Daoy (cell line): ENCODE data around the gene SERPINI2. TPM values are rescaled to one million over a fixed set of nuclear protein-coding genes. Genes with fewer than 3 reads are reported as not detected.
"Not testable (repeated sequence)": the region's sequence is repeated elsewhere in the genome, so short reads cannot be mapped to it uniquely, and the experiment has no call there.

Source experiments
- DNase-seq: peaks from one replicate; pipeline ENCODE4 v3.0.0-alpha.2; 2015; ENCODE audit warnings: low read depth
- total RNA-seq: library from RNA; depleted of rRNA; stranded (reverse); fragments of >200 nt; shearing (Covaris generic); gene quantifications from 2 replicates; pipeline ENCODE4 v1.2.3, GENCODE V29; 2014; rRNA removed

SERPINI2 gene
- total RNA-seq, 1 experiment from 2014 or later = not detected

DNA sequence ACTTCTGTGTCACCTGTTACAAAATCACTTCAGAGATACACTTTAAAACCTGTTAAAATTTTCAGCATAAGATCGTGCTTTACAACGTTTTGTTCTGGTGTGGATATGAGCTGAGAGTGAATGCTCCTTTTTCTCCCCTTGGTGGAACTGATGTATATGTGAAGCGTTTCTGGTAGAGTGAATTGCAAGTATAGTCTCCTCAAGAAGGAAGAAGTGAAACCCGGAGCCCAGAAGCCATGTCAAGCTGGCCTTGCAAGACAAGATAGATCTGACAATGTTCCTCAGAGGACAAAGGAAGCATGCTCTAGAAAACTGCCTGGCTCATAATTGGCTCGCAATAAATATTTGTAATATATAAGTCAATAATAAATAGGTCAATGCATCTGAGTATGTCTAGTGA, 23.6 kb downstream of the SERPINI2 start:
- DNase-seq = no peak

DNA sequence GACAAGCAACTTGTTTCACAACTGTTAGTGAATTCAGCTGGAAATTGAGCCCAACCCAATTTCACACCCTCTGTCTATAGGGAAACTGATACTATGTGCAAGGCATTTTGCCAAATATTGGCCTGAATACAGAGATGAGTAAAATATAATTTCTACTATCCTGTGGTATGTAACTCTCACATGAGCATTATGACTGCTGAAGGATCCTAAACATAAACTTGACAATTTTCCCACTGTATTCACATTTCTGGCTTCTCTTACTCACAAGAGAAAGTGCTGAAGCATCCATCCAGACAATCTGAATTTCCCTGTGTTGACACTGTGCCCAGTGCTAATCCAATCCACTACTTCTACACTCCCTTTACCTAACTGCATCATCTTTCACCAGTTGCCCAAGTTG, 28.4 kb downstream of the SERPINI2 start:
- no peak for DNase-seq

DNA sequence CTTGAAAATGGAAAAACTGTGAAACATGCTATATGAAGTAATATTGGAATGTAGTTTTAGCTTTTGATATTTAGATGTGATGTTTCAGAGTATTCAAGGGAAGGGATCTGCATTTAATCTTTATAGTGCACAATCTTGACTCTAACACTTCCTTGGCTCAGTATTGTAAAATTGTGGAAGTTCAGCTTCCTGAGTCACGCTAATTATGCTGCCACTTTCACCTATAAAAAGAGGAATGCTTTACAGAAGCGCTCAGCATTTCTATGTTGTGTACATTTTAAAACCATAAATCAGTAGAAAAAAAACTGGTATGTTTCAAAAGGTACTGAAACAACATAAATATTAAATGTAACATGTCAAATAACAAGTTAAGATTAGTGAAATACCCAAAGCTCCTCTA, 32.6 kb downstream of the SERPINI2 start:
- DNase-seq = no peak

DNA sequence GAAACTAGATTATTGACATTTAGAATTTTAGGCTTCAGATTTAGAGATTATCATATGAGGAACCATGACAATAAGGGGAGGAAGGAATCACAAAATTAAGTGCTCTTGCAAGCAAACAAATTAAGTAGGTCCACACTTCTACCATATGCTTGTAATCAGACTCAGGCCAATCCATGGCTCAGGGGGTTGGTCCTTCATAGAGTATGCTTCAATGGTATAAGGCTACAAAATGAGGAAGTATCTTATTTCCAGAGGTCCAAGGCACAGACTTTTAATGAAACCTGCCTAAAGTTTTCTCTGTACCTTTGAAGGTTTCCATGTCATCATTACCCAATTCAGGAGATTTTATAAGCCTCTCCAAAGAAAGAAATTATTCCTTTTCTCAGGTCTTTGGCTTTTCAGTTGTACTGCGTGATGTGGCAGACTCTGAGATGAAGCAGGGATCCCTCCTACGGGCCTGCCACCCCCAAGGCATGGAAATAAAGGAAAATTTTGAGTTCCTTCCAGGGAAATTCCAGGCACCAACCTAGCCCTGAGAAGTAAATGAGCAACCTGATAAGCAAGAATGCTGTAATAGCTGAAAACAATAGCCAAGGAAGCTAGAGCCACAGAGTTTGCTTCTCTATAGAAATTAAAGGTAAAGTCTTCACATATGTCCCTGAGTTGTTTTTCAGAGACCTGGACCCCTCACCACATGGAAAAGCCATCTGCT, 36.3 kb downstream of the SERPINI2 start:
- no peak for DNase-seq

- DNase-seq = not testable (repeated sequence)
These were observed 46.9 kb downstream of the SERPINI2 start for GRCh38 chr3:167426962-167427361.

GRCh38 chr3:167422396-167422795, 51.4 kb downstream of the SERPINI2 start:
- DNase-seq = not testable (repeated sequence)

GRCh38 chr3:167409611-167410010, 64.2 kb downstream of the SERPINI2 start:
- no peak for DNase-seq

DNA sequence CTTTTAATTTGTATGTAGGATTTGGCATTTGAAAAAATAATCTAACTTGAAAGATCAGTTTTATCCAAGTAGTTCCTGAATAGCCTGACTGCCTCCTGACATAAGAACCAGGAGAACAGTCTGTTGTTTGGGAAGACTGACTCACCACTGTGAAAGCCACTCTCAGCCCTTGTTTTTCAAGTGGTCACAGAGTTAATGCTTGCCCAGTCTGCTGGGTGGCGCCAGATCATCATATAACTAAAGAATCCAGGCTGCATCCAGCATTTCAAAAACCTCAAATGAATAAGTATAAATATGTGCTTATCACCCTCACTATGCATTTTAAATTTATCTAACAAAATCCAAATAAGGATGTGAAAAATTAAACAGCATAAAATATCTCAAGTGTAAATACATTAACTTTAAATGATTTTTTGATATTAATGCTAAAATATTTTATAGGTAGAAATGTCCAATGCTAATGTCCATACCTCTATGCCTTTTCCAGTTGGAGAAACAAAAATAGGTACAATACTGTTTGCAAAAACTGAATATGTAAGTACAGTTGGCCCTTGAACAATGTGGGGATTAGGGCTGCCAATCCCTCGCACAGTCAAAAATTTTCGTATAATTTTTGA, 66.9 kb downstream of the SERPINI2 start:
- DNase-seq = peak; percentile 7

- DNase-seq = no peak
These were observed 76.0 kb downstream of the SERPINI2 start for GRCh38 chr3:167397826-167398225.

DNA sequence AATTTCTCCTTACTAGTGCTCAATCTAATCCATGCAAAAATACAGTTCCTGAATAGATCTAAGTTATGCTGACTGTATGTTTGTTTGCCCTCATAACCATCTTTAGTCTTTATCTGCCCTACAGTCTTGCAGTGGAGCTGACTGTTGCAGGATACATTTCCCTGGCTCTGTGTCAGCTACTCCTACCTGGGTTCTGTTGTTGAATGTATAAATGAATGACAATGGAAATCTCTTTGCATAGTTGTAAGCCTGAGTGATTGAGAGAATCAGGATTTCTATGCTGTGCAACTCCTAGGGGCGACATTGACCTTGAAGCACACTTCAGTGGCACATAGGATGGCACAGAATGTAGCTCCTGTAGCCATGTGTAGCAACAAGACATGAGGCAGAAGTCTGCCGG, 77.8 kb downstream of the SERPINI2 start:
- no peak for DNase-seq

DNA sequence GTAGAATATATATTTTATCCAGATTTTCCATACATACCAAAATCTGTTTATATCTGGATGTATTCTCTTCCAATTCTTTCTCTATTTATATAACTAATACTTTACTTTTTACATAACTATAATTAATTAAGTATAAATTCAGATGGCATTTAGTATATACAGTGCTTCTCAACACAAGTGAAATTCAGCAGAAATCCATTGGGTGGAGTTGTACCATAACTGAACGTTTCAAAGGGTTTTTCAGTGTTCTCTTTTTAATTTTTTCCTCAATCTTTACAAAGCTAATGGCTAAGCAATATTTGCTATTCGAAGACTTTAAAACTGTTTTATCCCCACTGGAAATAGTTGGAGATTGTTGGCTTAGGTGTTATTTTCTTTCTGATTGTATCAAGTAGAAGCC, 79.8 kb downstream of the SERPINI2 start:
- DNase-seq = no peak

Other genes starting within 250 kb of the SERPINI2 start
- gene ZBBX, start 93.7 kb downstream of the SERPINI2 start, total RNA-seq = not detected in 2 replicates
- gene WDR49, start 179.9 kb upstream of the SERPINI2 start, total RNA-seq = not detected in 2 replicates